HepG2 (cell line): ENCODE data around the gene PKMYT1. TPM values are rescaled to one million over a fixed set of nuclear protein-coding genes. Genes with fewer than 3 reads are reported as not detected.

Source experiments
- GATAD1 ChIP-seq: IDR thresholded peaks from 2 replicates; pipeline ENCODE4 v1.6.1; 2016; ENCODE audit warnings: missing genetic modification reagents, missing compliant biosample characterization
- HHEX ChIP-seq: IDR thresholded peaks from 2 replicates; pipeline ENCODE4 v1.6.1; 2016; ENCODE audit warnings: control low read depth
- HNRNPK ChIP-seq: fragments of 200-400 bp; formaldehyde crosslinking; IDR thresholded peaks from 2 replicates; pipeline ENCODE4 v1.6.1; 2018; ENCODE audit warnings: low read length, low read depth, moderate library complexity, mild to moderate bottlenecking; ENCODE audit not compliant: poor library complexity, severe bottlenecking
- MIXL1 ChIP-seq: IDR thresholded peaks from 2 replicates; pipeline ENCODE4 v1.6.1; 2016
- POLR2A ChIP-seq, 2 experiments: IDR thresholded peaks; 2 replicates each; pipeline ENCODE4 v1.6.1; 2011; ENCODE audit warnings: low read depth in 2 of 2, low read length in 2 of 2, mild to moderate bottlenecking in 1 of 2, moderate library complexity in 1 of 2; ENCODE audit not compliant: insufficient read depth in 1 of 2
- PRDM4 ChIP-seq: sonication (generic); formaldehyde crosslinking; IDR thresholded peaks from 2 replicates; pipeline ENCODE4 v1.9.0; 2021; ENCODE audit warnings: missing genetic modification reagents, borderline replicate concordance
- TAF15 ChIP-seq: fragments of 200-400 bp; formaldehyde crosslinking; IDR thresholded peaks from one replicate; pipeline ENCODE4 v1.6.1; 2018; ENCODE audit warnings: mild to moderate bottlenecking, low read depth, low read length; ENCODE audit not compliant: poor library complexity, severe bottlenecking
- TCF7 ChIP-seq: sonication (generic); IDR thresholded peaks from 2 replicates; pipeline ENCODE4 v1.6.1; 2016; ENCODE audit warnings: antibody characterized with exemption, low read depth
- TERF1 ChIP-seq: sonication (generic); formaldehyde crosslinking; IDR thresholded peaks from 2 replicates; pipeline ENCODE4 v1.8.0; 2022; ENCODE audit warnings: mild to moderate bottlenecking, missing genetic modification reagents, moderate library complexity
- WIZ ChIP-seq: sonication (generic); formaldehyde crosslinking; IDR thresholded peaks from 2 replicates; pipeline ENCODE4 v1.5.1; 2020; ENCODE audit warnings: mild to moderate bottlenecking, missing genetic modification reagents
- ZBTB40 ChIP-seq, 2 experiments: fragments of 450-650 bp in 1 of 2; sonication (generic) in 1 of 2; formaldehyde crosslinking in 1 of 2; IDR thresholded peaks; 2 replicates each; pipeline versions ENCODE4 v1.6.1 to v1.8.0; 2016 to 2022; ENCODE audit warnings: antibody characterized with exemption in 1 of 2, mild to moderate bottlenecking in 1 of 2, missing genetic modification reagents in 1 of 2
- ZNF543 ChIP-seq: sonication (generic); formaldehyde crosslinking; IDR thresholded peaks from 2 replicates; pipeline ENCODE4 v1.4.0; 2020; ENCODE audit warnings: mild to moderate bottlenecking, missing genetic modification reagents
- ZNF674 ChIP-seq: sonication (generic); formaldehyde crosslinking; IDR thresholded peaks from 2 replicates; pipeline ENCODE4 v1.5.0; 2020; ENCODE audit warnings: low read depth, mild to moderate bottlenecking, missing genetic modification reagents
- ZNF800 ChIP-seq: sonication (generic); formaldehyde crosslinking; IDR thresholded peaks from 2 replicates; pipeline ENCODE4 v1.4.0; 2020; ENCODE audit warnings: missing genetic modification reagents
- ZSCAN12 ChIP-seq: sonication (generic); formaldehyde crosslinking; IDR thresholded peaks from 2 replicates; pipeline ENCODE4 v1.9.0; 2021; ENCODE audit warnings: mild to moderate bottlenecking, missing genetic modification reagents
- ZSCAN21 ChIP-seq: sonication (generic); formaldehyde crosslinking; IDR thresholded peaks from 2 replicates; pipeline ENCODE4 v1.8.0; 2022; ENCODE audit warnings: mild to moderate bottlenecking, missing genetic modification reagents, moderate library complexity, borderline replicate concordance
- polyA plus RNA-seq, 8 experiments: library from polyadenylated mRNA; depleted of rRNA in 3 of 8; stranded (reverse) in 7 of 8; unstranded in 1 of 8; fragments of >200 nt; fragmentation: Illumina TruSeq in 4 of 8; extraction: Trizol in 4 of 8; gene quantifications; 2 replicates each; pipeline versions ENCODE4 v1.2.1 to v1.2.3, GENCODE V29; 2011 to 2016; ENCODE audit warnings: low read depth in 4 of 8, missing spikeins in 1 of 8, mixed read lengths in 1 of 8; ENCODE audit not compliant: insufficient read depth in 1 of 8
- total RNA-seq, 5 experiments: library from RNA; depleted of rRNA; stranded (reverse); fragments of >200 nt; fragmentation: Illumina TruSeq; extraction: Trizol; gene quantifications; 2 replicates each; pipeline ENCODE4 v1.2.3, GENCODE V29; 2016; ENCODE audit warnings: low read depth in 1 of 5

Gene PKMYT1
- total and polyA plus RNA-seq, 2 of the 13 experiments (the other 11 are each of a cell fraction or from before 2014, with no cell fraction given) = 7.0 to 27.8 TPM

DNA sequence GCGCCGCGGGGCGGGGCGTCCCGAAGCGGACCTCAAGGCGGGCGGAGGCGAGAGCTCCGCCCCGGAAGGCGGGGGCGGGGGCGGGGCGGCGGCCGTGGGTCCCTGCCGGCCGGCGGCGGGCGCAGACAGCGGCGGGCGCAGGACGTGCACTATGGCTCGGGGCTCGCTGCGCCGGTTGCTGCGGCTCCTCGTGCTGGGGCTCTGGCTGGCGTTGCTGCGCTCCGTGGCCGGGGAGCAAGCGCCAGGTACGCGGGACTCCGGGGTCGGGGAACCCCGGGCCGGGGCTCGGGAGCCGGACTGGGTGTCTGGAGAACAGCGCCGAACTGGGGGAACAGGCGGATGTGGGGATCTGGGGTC is 40.0 kb upstream of the PKMYT1 start, which contains the start of gene TNFRSF12A (continued):
- TF ChIP-seq ZBTB40 (IDR thresholded peaks at IDR 0.05) (no peak), ZBTB40 (CRISPR knock-in tag; IDR thresholded peaks at IDR 0.05) (no peak), HNRNPK (no peak), ZNF800 (no peak), POLR2A (IDR thresholded peaks at IDR 0.05; ENCODE audit: insufficient read depth in 1 of 2, low read depth in 2 of 2, low read length in 2 of 2) (peak; percentile 63 to 92; a peak in 3 of 4 replicates), ZSCAN21 (CRISPR knock-in tag) (no peak; the same call in 1 of the 2 replicates), HHEX (CRISPR knock-in tag) (no peak), MIXL1 (CRISPR knock-in tag) (no peak), ZSCAN12 (no peak), TAF15 (no peak), GATAD1 (no peak), ZNF674 (CRISPR knock-in tag) (no peak), ZNF543 (CRISPR knock-in tag) (no peak), PRDM4 (CRISPR knock-in tag) (no peak), TCF7 (no peak), WIZ (CRISPR knock-in tag) (no peak), TERF1 (no peak)
